Ectodermal cell (in vitro differentiated cells): Measurements from ENCODE around the gene ADTRP.
"Not testable (repeated sequence)": the region's sequence is repeated elsewhere in the genome, so short reads cannot be mapped to it uniquely, and the experiment has no call there.

Experiments used
- H3K27ac ChIP-seq: 2 replicates; pipeline ENCODE4 v1.7.0; 2013; ENCODE audit warnings: mild to moderate bottlenecking, low read depth, low read length; ENCODE audit not compliant: insufficient read depth, poor library complexity, severe bottlenecking
- H3K27me3 ChIP-seq: 2 replicates; pipeline ENCODE4 v1.7.0; 2013; ENCODE audit warnings: mild to moderate bottlenecking, low read length; ENCODE audit not compliant: insufficient read depth, control insufficient read depth, poor library complexity, severe bottlenecking
- H3K36me3 ChIP-seq: one replicate; pipeline ENCODE4 v1.7.0; 2013; ENCODE audit warnings: low read length; ENCODE audit not compliant: control insufficient read depth, insufficient read depth
- H3K4me1 ChIP-seq: one replicate; pipeline ENCODE4 v1.7.0; 2013; ENCODE audit warnings: low read length; ENCODE audit not compliant: control insufficient read depth, insufficient read depth
- H3K4me3 ChIP-seq: 2 replicates; pipeline ENCODE4 v1.7.0; 2013; ENCODE audit warnings: low read depth, low read length, control low read depth; ENCODE audit not compliant: insufficient read depth
- H3K9me3 ChIP-seq: 2 replicates; pipeline ENCODE4 v1.7.0; 2013; ENCODE audit warnings: mild to moderate bottlenecking, low read length, moderate library complexity; ENCODE audit not compliant: control insufficient read depth
- WGBS, 2 experiments: methylation state at CpG; one replicate each; pipeline ENCODE4 v1.1.7; 2013; ENCODE audit warnings: missing lambda C conversion rate in 2 of 2; 5-methylcytosine and 5-hydroxymethylcytosine counted together

Gene ADTRP

DNA sequence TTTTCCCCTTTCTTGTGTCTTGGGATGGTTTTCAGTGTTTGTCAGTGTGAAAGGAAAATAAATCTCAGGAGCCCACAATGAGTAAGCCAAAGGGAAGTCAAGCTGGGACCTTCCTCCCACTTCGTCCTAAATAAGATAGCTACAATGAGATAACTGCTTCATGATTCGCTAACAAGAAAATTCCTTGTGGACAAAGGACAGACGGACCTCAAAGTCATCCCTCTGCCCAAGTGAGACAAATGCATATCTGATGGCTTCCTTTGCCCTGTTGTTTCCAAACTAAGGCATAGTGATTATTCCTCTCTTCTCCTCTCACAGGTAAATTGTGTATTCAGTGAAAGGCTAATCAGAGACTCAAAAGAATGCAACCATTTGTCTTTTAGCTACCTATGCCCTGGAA lies 26.1 kb upstream of the ADTRP start:
- Histone ChIP-seq H3K36me3 (no peaks in the 10 kb centered on the region), H3K27me3 (no peaks in the 10 kb centered on the region), H3K4me1 (peaks cover 2% of the 10 kb centered on the region), H3K9me3 (no peaks in the 10 kb centered on the region), H3K4me3 (no peak overlapping the region), H3K27ac (no peak overlapping the region)
- WGBS, 2 experiments = 83 to 88% methylated on average over 3 of the region's 3 CpGs

DNA sequence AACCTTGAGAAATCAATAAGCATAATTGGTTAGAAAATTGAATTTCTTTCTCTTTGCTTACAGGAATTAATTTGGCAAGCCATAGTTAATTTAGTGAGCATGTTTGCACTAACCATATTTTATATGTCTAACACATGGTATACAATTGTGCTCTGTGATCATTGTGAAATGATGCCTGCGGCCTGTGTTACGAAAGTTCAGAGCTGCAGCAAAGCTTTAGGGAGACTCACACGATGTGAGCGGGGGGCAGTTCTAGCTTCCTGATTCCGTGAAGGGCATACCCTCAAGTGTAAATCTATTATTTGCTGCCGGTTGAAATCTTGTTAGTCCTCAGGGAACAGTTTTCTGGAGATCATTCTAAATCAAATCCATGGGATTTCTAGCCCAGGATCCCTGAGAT lies 25.5 kb upstream of the ADTRP start:
- H3K4me1 ChIP-seq = peaks cover 2% of the 10 kb centered on the region
- 94% methylated on average over 6 of the region's 6 CpGs for WGBS, 2 experiments
- H3K27ac ChIP-seq = no peak overlapping the region
- H3K4me3 ChIP-seq = no peak overlapping the region
- no peaks in the 10 kb centered on the region for H3K9me3 ChIP-seq
- H3K27me3 ChIP-seq = no peaks in the 10 kb centered on the region
- H3K36me3 ChIP-seq = no peaks in the 10 kb centered on the region

DNA sequence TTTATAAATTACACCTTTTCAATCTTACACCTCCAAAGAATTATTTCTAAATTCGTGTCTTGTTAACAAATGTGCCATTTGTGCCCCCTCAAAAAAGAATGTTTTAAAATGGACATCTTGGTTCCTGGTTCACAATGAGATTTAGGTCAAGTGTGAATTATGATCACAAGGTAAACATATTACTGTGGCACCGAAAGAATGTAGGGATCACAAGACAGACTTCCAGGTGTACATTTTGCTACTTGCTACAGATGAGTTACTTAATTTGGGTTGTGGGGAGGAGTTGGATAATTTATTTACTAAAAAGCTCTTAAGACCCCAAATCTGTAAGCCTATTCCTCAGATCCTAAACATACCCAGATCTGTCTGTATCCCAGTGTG lies 25.0 kb upstream of the ADTRP start:
- 88 to 92% methylated on average over 2 of the region's 2 CpGs for WGBS, 2 experiments
- H3K36me3 ChIP-seq = no peaks in the 10 kb centered on the region
- no peaks in the 10 kb centered on the region for H3K27me3 ChIP-seq
- no peaks in the 10 kb centered on the region for H3K9me3 ChIP-seq
- H3K4me3 ChIP-seq = no peak overlapping the region
- H3K27ac ChIP-seq = no peak overlapping the region
- H3K4me1 ChIP-seq = peaks cover 2% of the 10 kb centered on the region

DNA sequence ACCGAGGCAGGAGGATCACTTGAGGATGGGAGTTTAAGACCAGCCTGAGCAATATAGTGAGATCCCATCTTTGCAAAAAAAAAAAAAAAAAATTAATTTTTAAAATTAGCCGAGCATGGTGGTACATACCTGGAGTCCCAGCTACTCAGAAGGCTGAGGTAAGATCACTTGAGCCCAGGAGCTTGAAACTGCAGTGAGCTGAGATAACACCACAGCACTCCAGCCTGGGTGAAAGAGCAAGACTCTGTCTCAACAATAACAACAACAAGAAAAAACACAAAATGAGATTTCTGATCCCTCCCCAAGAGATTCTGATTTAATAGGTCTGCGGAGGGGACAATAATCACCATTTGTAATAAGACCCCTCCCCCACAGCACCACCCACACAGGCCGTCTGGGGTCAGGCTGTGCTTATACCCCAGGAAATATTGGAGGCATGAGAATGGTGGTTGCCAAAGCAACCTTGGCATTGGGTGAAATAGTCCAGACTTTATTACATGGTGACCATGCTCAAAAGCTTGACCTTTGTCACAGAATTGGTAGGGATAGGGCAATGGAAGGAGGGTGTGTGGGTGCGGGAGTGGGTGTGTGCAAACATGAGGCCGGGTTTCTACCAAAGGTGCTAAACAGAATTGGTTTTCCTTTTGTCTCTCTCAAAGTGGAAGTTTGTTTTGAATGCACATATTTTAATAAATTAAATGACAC lies 24.4 kb upstream of the ADTRP start:
- H3K27ac ChIP-seq = no peak overlapping the region
- H3K4me3 ChIP-seq = no peak overlapping the region
- peaks cover 5% of the 10 kb centered on the region for H3K4me1 ChIP-seq
- H3K9me3 ChIP-seq = no peaks in the 10 kb centered on the region
- WGBS, 2 experiments = 90 to 94% methylated on average over 6 of the region's 6 CpGs
- H3K27me3 ChIP-seq = no peaks in the 10 kb centered on the region
- no peaks in the 10 kb centered on the region for H3K36me3 ChIP-seq

DNA sequence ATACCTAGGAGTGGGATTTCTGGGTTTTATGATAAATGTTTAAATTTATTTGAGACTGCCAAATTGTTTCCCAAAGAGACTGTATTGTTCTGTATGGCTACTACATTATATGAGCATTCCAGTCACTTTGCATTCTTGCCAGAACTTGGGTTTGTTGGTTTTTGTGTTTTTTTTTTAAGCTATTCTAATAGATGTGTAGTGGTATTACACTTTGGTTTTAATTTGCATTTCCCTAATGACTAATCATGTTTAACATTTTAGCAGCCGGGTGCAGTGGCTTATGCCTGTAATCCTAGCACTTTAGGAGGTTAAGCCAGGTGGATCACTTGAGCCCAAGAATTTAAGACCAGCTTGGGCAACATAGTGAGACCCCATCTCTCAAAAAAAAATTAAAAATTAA lies 21.9 kb upstream of the ADTRP start:
- not testable (repeated sequence) for H3K4me3 ChIP-seq, H3K36me3 ChIP-seq, H3K27me3 ChIP-seq, H3K27ac ChIP-seq, H3K4me1 ChIP-seq, H3K9me3 ChIP-seq
- 80% methylated on average over 1 of the region's 1 CpG for WGBS, 2 experiments

DNA sequence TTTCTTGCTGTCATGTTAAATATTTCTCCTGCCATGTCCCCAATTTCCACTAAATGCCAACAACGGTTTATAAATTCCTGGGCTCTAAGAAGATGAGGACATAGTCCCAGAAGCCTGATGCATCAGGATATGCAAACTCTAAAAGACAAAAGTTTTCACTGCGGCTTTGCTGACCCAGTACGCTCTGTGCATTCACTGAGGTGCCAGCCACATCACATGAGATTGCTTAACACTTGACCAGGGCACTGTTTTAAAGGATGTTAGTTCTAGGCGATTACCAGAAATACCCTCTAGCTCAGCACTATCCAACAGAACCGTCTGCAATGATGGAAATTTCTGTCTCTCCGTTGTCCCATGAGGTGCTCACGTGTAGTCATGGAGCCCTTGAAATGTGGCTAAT lies 19.9 kb upstream of the ADTRP start:
- no peaks in the 10 kb centered on the region for H3K36me3 ChIP-seq
- H3K4me1 ChIP-seq = peaks cover 3% of the 10 kb centered on the region
- no peaks in the 10 kb centered on the region for H3K27me3 ChIP-seq
- H3K4me3 ChIP-seq = no peak overlapping the region
- no peak overlapping the region for H3K27ac ChIP-seq
- 93 to 94% methylated on average over 7 of the region's 7 CpGs for WGBS, 2 experiments
- no peaks in the 10 kb centered on the region for H3K9me3 ChIP-seq

DNA sequence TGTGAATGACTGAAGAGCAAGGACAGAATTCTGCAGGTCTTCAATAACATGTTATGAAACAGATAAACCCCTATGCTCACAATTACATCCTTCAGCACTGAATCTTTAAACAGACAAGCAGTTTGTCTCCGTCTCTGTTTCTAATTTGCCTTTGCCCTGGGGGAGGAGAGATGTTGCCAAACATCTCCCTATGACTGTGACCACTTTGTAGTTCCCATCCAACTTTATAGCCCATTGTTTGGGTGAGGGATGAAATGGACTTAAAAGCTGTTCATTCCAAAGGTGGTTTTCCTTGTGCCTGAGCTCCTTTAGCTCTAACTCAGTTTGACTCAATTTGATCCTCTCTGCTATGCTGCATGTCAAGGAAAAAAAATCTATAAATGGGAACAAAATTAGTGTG lies 19.5 kb upstream of the ADTRP start:
- Histone ChIP-seq H3K4me3 (no peak overlapping the region), H3K27me3 (no peaks in the 10 kb centered on the region), H3K4me1 (peaks cover 3% of the 10 kb centered on the region), H3K9me3 (no peaks in the 10 kb centered on the region), H3K36me3 (no peaks in the 10 kb centered on the region), H3K27ac (no peak overlapping the region)
- WGBS, 2 experiments = 78 to 80% methylated on average over 1 of the region's 1 CpG

DNA sequence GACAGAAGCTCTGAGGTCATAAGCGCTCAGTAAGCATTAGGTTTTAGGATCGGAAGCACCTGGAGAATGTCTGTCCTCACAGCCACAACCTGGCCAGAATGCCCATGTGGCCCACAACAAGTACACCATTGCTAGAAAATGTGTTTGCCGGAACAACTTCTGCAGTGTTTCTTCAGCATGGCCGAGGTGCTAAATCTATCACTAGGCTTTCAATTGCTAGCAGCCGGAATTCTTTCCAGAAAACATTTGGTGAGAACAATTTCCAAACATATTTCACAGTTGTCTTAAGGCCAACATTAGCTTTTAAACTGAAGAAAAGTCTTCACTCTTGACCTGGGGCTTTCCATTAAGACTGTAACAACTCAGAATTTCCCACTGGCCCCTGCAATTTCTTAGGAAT lies 18.2 kb upstream of the ADTRP start:
- Histone ChIP-seq H3K4me3 (no peak overlapping the region), H3K27me3 (no peaks in the 10 kb centered on the region), H3K9me3 (no peaks in the 10 kb centered on the region), H3K36me3 (no peaks in the 10 kb centered on the region), H3K4me1 (peaks cover 3% of the 10 kb centered on the region), H3K27ac (no peak overlapping the region)
- 93 to 95% methylated on average over 5 of the region's 5 CpGs for WGBS, 2 experiments

DNA sequence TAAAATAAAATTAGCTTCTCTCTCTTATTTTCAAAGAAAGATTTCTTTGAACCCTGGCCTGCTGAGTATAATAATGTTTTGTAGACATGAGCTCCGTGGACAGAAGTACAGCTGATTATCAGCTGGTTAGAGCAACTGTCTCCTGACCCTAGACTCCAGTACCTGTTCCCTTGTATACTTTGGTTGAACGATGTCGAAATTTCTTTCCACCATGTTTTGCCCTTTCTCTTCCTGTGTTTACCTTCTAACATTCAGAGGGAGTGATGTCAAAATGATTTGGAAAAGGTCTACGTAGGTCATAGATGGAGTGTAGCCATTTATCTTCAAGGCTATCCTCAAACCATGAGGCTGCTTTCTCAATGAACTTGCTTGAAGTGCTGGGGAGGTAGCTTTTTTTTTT lies 16.8 kb upstream of the ADTRP start:
- Histone ChIP-seq H3K4me1 (peaks cover 8% of the 10 kb centered on the region), H3K27ac (no peak overlapping the region), H3K9me3 (no peaks in the 10 kb centered on the region), H3K36me3 (no peaks in the 10 kb centered on the region), H3K27me3 (no peaks in the 10 kb centered on the region), H3K4me3 (no peak overlapping the region)
- 95 to 98% methylated on average over 4 of the region's 4 CpGs for WGBS, 2 experiments

DNA sequence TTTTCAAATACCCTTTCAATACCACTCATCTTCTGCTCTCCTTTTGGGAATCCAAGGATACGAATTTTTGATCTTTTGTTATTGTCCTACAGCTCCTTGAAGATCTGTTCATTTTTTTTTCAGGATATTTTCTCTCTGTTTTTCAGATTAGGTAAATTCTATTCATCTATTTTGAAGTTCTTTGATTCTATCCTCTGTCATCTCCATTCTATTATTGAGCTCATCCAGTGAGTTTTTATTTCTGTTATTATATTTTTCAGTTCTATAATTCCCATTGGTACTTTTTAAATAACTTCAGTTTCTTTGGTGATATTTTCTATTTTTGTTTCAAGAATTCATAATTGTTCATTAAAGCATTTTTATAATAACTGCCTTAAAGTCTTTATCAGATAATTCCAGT lies 14.7 kb upstream of the ADTRP start:
- Histone ChIP-seq H3K4me1 (peaks cover 7% of the 10 kb centered on the region), H3K27ac (no peak overlapping the region), H3K27me3 (no peaks in the 10 kb centered on the region), H3K4me3 (no peak overlapping the region), H3K9me3 (no peaks in the 10 kb centered on the region), H3K36me3 (no peaks in the 10 kb centered on the region)
- 93 to 100% methylated on average over 1 of the region's 1 CpG for WGBS, 2 experiments
